ENCODE results near the gene SLC38A1. TPM values are rescaled to one million over a fixed set of nuclear protein-coding genes. Genes with fewer than 3 reads are reported as not detected.
"Not testable (repeated sequence)": the region's sequence is repeated elsewhere in the genome, so short reads cannot be mapped to it uniquely, and the experiment has no call there.

Gene SLC38A1
- total RNA-seq, 2 donors from 2014 or later = 22.1 to 77.0 TPM

GRCh38 chr12:46259713-46260112 lies 9.1 kb downstream of the SLC38A1 start:
- peak overlapping the region in 1 of 2 donors; percentile 6 for H3K27ac ChIP-seq
- TF ChIP-seq, protein P1, sequence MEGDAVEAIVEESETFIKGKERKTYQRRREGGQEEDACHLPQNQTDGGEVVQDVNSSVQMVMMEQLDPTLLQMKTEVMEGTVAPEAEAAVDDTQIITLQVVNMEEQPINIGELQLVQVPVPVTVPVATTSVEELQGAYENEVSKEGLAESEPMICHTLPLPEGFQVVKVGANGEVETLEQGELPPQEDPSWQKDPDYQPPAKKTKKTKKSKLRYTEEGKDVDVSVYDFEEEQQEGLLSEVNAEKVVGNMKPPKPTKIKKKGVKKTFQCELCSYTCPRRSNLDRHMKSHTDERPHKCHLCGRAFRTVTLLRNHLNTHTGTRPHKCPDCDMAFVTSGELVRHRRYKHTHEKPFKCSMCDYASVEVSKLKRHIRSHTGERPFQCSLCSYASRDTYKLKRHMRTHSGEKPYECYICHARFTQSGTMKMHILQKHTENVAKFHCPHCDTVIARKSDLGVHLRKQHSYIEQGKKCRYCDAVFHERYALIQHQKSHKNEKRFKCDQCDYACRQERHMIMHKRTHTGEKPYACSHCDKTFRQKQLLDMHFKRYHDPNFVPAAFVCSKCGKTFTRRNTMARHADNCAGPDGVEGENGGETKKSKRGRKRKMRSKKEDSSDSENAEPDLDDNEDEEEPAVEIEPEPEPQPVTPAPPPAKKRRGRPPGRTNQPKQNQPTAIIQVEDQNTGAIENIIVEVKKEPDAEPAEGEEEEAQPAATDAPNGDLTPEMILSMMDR (IDR thresholded peaks at IDR 0.05) = no peak
- no peak overlapping the region for H3K4me3 ChIP-seq

GRCh38 chr12:46259071-46259470 lies 9.8 kb downstream of the SLC38A1 start:
- ATAC-seq (ENCODE audit: insufficient number of reproducible peaks, low FRiP score, low read depth) (no peak), DNase-seq (ENCODE audit: low spot score) (no peak)
- no peaks in the 10 kb centered on the region for H3K27me3 ChIP-seq (replicated peaks; ENCODE audit: insufficient read depth)
- no peak overlapping the region for H3K4me3 ChIP-seq
- H3K27ac ChIP-seq = no peak overlapping the region
- H3K4me1 ChIP-seq (ENCODE audit: control insufficient read depth in 1 of 2, low read depth in 2 of 2) = peaks cover 24 to 40% of the 10 kb centered on the region in 2 donors
- H3K36me3 ChIP-seq = no peaks in the 10 kb centered on the region
- H3K9me3 ChIP-seq = no peaks in the 10 kb centered on the region
- TF ChIP-seq, protein P1 (IDR thresholded peaks at IDR 0.05) = no peak

More at GRCh38 chr12:46259713-46260112, 9.1 kb downstream of the SLC38A1 start:
- H3K36me3 ChIP-seq = no peaks in the 10 kb centered on the region
- ATAC-seq (ENCODE audit: insufficient number of reproducible peaks, low FRiP score, low read depth) (no peak), DNase-seq (ENCODE audit: low spot score) (no peak)
- peaks cover 17 to 34% of the 10 kb centered on the region in 2 donors for H3K4me1 ChIP-seq (ENCODE audit: control insufficient read depth in 1 of 2, low read depth in 2 of 2)
- no peaks in the 10 kb centered on the region for H3K9me3 ChIP-seq
- H3K27me3 ChIP-seq (replicated peaks; ENCODE audit: insufficient read depth) = no peaks in the 10 kb centered on the region

DNA sequence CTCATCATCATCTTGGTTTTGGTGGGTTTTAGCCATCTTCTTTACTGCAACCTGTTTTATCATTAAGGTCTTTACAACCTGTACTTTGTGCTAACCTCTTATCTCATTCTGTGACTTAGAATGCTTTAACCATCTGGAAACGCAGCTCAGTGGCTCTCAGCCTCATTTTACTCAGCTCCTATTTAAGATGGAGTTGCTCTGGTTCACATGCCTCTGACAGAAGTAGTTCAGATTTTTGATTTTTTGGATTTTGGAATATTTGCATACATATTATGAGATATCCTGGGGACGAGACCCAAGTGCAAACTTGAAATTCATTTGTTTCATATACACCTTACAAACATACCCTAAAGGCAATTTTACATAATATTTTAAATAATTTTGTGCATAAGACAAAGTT lies 10.7 kb downstream of the SLC38A1 start:
- ATAC-seq (ENCODE audit: insufficient number of reproducible peaks, low FRiP score, low read depth) = no peak
- H3K27me3 ChIP-seq (replicated peaks; ENCODE audit: insufficient read depth) = no peaks in the 10 kb centered on the region
- H3K4me1 ChIP-seq (ENCODE audit: control insufficient read depth in 1 of 2, low read depth in 2 of 2) = peaks cover 24 to 41% of the 10 kb centered on the region in 2 donors
- no peak overlapping the region for H3K4me3 ChIP-seq
- DNase-seq (ENCODE audit: low spot score) = no peak
- no peak overlapping the region for H3K27ac ChIP-seq
- no peaks in the 10 kb centered on the region for H3K36me3 ChIP-seq
- TF ChIP-seq, protein P1 (IDR thresholded peaks at IDR 0.05) = no peak
- H3K9me3 ChIP-seq = no peaks in the 10 kb centered on the region

DNA sequence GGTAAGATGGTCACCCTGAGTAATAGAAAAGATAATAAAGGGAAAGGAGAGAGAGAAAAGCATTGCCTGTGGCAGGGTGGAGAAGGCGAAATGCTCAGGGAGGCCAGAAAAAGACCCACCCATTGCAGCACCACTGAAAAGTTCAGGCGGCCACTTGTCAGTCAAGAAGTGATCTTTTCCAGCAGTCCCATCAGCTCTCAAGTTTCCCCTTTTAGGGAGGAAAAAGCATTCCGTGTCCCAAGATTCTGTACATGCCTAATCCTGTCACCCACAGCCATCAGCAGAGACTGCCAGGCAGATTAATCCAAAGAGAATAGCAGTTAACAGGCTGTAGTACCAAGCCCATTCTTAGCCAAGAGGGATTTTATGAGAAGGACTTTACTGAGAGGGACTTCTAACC lies 11.9 kb downstream of the SLC38A1 start:
- H3K4me1 ChIP-seq (ENCODE audit: control insufficient read depth in 1 of 2, low read depth in 2 of 2) = peaks cover 24 to 38% of the 10 kb centered on the region in 2 donors

DNA sequence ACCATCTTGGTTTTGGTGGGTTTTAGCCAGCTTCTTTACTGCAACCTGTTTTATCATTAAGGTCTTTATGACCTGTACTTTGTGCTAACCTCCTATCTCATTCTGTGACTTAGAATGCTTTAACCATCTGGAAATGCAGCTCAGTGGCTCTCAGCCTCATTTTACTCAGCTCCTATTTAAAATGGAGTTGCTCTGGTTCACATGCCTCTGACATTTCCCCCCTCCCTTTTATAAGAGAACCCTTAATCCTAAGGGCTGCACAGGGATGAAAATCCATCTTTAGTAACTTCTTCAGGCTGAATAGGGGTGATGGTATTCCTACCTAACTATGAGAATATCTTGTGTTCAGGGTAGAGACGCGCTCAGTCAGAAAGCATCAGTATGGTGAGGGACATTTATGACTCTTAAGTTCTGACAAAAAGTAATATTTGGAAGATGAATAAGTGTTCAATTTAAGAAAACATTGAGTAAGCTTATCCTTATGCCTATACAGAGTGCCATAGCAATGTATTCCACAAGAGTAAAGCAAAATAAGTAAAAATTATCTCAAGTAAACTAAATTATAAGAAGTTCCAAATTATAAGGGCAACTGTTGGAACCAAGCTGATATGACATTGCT lies 15.2 kb downstream of the SLC38A1 start:
- H3K27me3 ChIP-seq (replicated peaks; ENCODE audit: insufficient read depth) = no peaks in the 10 kb centered on the region
- H3K9me3 ChIP-seq = no peaks in the 10 kb centered on the region
- ATAC-seq (ENCODE audit: insufficient number of reproducible peaks, low FRiP score, low read depth) = no peak
- peaks cover 17 to 19% of the 10 kb centered on the region in 2 donors for H3K4me1 ChIP-seq (ENCODE audit: control insufficient read depth in 1 of 2, low read depth in 2 of 2)
- H3K36me3 ChIP-seq = no peaks in the 10 kb centered on the region
- H3K4me3 ChIP-seq = no peak overlapping the region
- TF ChIP-seq, protein P1 (IDR thresholded peaks at IDR 0.05) = no peak
- no peak for DNase-seq (ENCODE audit: low spot score)
- no peak overlapping the region for H3K27ac ChIP-seq

More for the DNA sequence above, 11.9 kb downstream of the SLC38A1 start:
- Histone ChIP-seq H3K36me3 (no peaks in the 10 kb centered on the region), H3K27ac (no peak overlapping the region), H3K27me3 (replicated peaks; ENCODE audit: insufficient read depth) (no peaks in the 10 kb centered on the region), H3K9me3 (no peaks in the 10 kb centered on the region), H3K4me3 (no peak overlapping the region)
- DNase-seq (ENCODE audit: low spot score) = no peak
- ATAC-seq (ENCODE audit: insufficient number of reproducible peaks, low FRiP score, low read depth) = no peak
- TF ChIP-seq, protein P1 (IDR thresholded peaks at IDR 0.05) = no peak

DNA sequence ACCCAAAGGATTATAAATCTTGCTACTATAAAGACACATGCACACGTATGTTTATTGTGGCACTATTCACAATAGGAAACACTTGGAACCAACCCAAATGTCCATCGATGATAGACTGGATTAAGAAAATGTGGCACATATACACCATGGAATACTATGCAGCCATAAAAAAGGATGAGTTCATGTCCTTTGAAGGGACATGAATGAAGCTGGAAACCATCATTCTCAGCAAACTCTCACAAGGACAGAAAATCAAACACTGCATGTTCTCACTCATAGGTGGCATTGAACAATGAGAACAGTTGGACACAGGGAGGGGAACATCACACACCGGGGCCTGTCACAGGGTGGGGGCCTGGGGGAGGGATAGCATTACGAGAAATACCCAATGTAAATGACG lies 16.8 kb downstream of the SLC38A1 start:
- DNase-seq (ENCODE audit: low spot score); H3K36me3 ChIP-seq; ATAC-seq (ENCODE audit: insufficient number of reproducible peaks, low FRiP score, low read depth); H3K27ac ChIP-seq; H3K4me3 ChIP-seq; H3K9me3 ChIP-seq; H3K27me3 ChIP-seq (replicated peaks; ENCODE audit: insufficient read depth): not testable (repeated sequence)
- peaks cover 13 to 19% of the 10 kb centered on the region in 2 donors for H3K4me1 ChIP-seq (ENCODE audit: control insufficient read depth in 1 of 2, low read depth in 2 of 2)

DNA sequence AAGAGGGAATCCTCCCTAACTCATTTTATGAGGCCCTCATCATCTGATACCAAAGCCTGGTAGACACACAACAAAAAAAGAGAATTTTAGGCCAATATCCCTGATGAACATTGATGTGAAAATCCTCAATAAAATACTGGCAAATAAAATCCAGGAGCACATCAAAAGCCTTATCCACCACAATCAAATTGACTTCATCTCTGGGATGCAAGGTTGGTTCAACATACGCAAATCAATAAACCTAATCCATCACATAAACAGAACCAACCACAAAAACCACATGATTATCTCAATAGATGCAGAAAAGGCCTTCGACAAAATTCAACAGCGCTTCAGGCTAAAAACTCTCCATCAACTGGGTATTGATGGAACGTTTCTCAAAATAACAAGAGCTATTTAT lies 18.9 kb downstream of the SLC38A1 start:
- not testable (repeated sequence) for H3K27ac ChIP-seq; H3K36me3 ChIP-seq; H3K9me3 ChIP-seq; H3K4me3 ChIP-seq; DNase-seq (ENCODE audit: low spot score); H3K4me1 ChIP-seq (ENCODE audit: control insufficient read depth in 1 of 2, low read depth in 2 of 2); H3K27me3 ChIP-seq (replicated peaks; ENCODE audit: insufficient read depth); ATAC-seq (ENCODE audit: insufficient number of reproducible peaks, low FRiP score, low read depth)

Measured in thoracic aorta (tissue), 2 donors.